Panc1 (cell line): Measurements from ENCODE around the gene IL19. TPM values are rescaled to one million over a fixed set of nuclear protein-coding genes. Genes with fewer than 3 reads are reported as not detected.

Experiments
- ATAC-seq: fragments of 200-7000 bp; cut with Tn5 transposase; 2 replicates; pipeline ENCODE4 v1.9.1; 2020; ENCODE audit warnings: mild to moderate bottlenecking, moderate library complexity
- BruUV-seq: library from RNA; stranded (reverse); fragments of 400-500 nt; replicated peaks from 2 replicates; lab custom pipeline; 2021; lab: Mats Ljungman, UMichigan
- CTCF ChIA-PET: fragments of 300-600 bp; sonication (Branson Sonifier 250); formaldehyde crosslinking; loops from one replicate; lab custom pipeline; 2022; ENCODE audit warnings: antibody characterized with exemption; lab: Charles Lee
- POLR2A ChIA-PET: fragments of 300-600 bp; sonication (Branson Sonifier 250); formaldehyde crosslinking; loops from one replicate; lab custom pipeline; 2022; ENCODE audit warnings: antibody characterized with exemption; lab: Charles Lee
- DNase-seq: peaks from one replicate; pipeline ENCODE4 v3.0.0-alpha.2; 2010; ENCODE audit warnings: low read depth, low spot score
- H3K27ac ChIP-seq: 2 replicates; pipeline ENCODE4 v1.5.1; 2011; ENCODE audit warnings: mild to moderate bottlenecking, low read length, inconsistent platforms
- H3K27me3 ChIP-seq: fragments of 200-500 bp; sonication (Bioruptor generic); 2 replicates; pipeline ENCODE4 v1.6.0; 2014; ENCODE audit warnings: low read length, inconsistent platforms; ENCODE audit not compliant: control insufficient read depth, insufficient read depth
- H3K36me3 ChIP-seq: fragments of 200-500 bp; sonication (Bioruptor generic); 2 replicates; pipeline ENCODE4 v1.5.1; 2014; ENCODE audit warnings: inconsistent platforms, mild to moderate bottlenecking, low read length, moderate library complexity; ENCODE audit not compliant: control insufficient read depth, insufficient read depth
- H3K4me1 ChIP-seq: 2 replicates; pipeline ENCODE4 v1.5.1; 2011; ENCODE audit warnings: inconsistent platforms, mild to moderate bottlenecking, low read length, moderate library complexity; ENCODE audit not compliant: control insufficient read depth, insufficient read depth
- H3K4me3 ChIP-seq, 2 experiments: 2 replicates each; pipeline ENCODE4 v1.5.1; 2011 to 2012; ENCODE audit warnings: low read depth in 2 of 2, low read length in 2 of 2, mild to moderate bottlenecking in 2 of 2, inconsistent platforms in 1 of 2, moderate library complexity in 1 of 2
- H3K9me3 ChIP-seq: fragments of 200-500 bp; sonication (Bioruptor generic); 2 replicates; pipeline ENCODE4 v1.5.1; 2014; ENCODE audit warnings: low read depth, mild to moderate bottlenecking, inconsistent platforms, low read length, moderate library complexity; ENCODE audit not compliant: control insufficient read depth, insufficient read depth
- POLR2AphosphoS5 ChIP-seq: IDR thresholded peaks from 2 replicates; pipeline ENCODE4 v1.6.1; 2012; ENCODE audit warnings: mild to moderate bottlenecking, low read depth, low read length, moderate library complexity
- REST ChIP-seq, 2 experiments: IDR thresholded peaks; 2 replicates each; pipeline ENCODE4 v1.6.1; 2011 to 2012; ENCODE audit warnings: low read depth in 2 of 2, control low read depth in 1 of 2, low read length in 1 of 2, mild to moderate bottlenecking in 1 of 2, moderate library complexity in 1 of 2; ENCODE audit not compliant: insufficient read depth in 1 of 2
- SIN3A ChIP-seq: IDR thresholded peaks from 2 replicates; pipeline ENCODE4 v1.6.1; 2012; ENCODE audit warnings: low read depth, mild to moderate bottlenecking, low read length, moderate library complexity, borderline replicate concordance; ENCODE audit not compliant: insufficient read depth
- TCF7L2 ChIP-seq: IDR thresholded peaks from 2 replicates; pipeline ENCODE4 v1.6.1; 2011; ENCODE audit warnings: mild to moderate bottlenecking, low read depth, low read length, inconsistent platforms
- in situ Hi-C: cut with HindIII; loops from 2 replicates; pipeline ENCODE4 v1.10.0; 2016; ENCODE audit warnings: low sequenced_read_pairs, low pct_unique_long_range_greater_than_20kb
- intact Hi-C: fragments of 100-400 bp; cut with micrococcal nuclease; formaldehyde crosslinking; loops from one replicate; pipeline ENCODE4 v1.10.0; 2022; ENCODE audit not compliant: unreplicated experiment
- total RNA-seq: library from RNA; stranded (reverse); gene quantifications from one replicate; pipeline ENCODE4 v1.2.1, GENCODE V29; 2021; ENCODE audit not compliant: unreplicated experiment
- TF ChIP-seq, protein P1 (sequence below): fragments of 450-650 bp; IDR thresholded peaks from 2 replicates; pipeline ENCODE4 v1.5.1; 2017; ENCODE audit warnings: mild to moderate bottlenecking

IL19 gene
- total RNA-seq, 1 experiment from 2014 or later: not detected

DNA sequence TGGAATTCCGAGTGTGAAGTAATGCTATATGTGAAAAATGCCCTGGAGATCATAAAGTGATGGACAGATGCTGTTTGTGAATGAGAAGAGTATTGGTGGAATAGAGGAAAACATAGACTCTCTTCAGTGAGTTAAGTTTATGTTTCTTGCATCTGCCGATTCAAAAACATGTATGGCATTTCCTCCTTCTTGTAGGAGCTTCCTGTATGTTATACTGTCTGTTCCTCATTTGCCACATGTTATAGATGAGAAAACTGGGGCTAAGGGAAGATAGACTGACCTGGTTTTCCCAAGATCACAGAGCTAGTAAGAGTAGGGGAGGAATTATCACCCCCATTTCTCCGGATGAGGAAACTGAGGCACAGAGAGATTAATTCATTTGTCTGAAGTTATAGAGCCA, 53.8 kb downstream of the IL19 start:
- DNase-seq (no peak), ATAC-seq (no peak)
- Histone ChIP-seq H3K27me3 (peaks cover 6% of the 10 kb centered on the region; the same call in 1 of the 2 replicates), H3K27ac (no peak overlapping the region), H3K36me3 (no peaks in the 10 kb centered on the region), H3K9me3 (no peaks in the 10 kb centered on the region), H3K4me1 (no peaks in the 10 kb centered on the region), H3K4me3 (no peak overlapping the region)
- no TSS peak for BruUV-seq
- TF ChIP-seq SIN3A: no peak
- ChIA-PET CTCF (no interaction called here), POLR2A (no interaction called here)
- intact Hi-C loops: no loop called here
- in situ Hi-C loops: no loop called here

- DNase-seq: no peak
- Histone ChIP-seq H3K4me1 (no peaks in the 10 kb centered on the region), H3K9me3 (no peaks in the 10 kb centered on the region), H3K4me3 (no peak overlapping the region), H3K36me3 (no peaks in the 10 kb centered on the region), H3K27ac (no peak overlapping the region), H3K27me3 (peaks cover 10% of the 10 kb centered on the region)
- BruUV-seq: no TSS peak
- intact Hi-C loops (no loop called here), in situ Hi-C loops (no loop called here)
- TF ChIP-seq SIN3A (no peak), TCF7L2 (no peak), REST (IDR thresholded peaks at IDR 0.05; ENCODE audit: insufficient read depth in 1 of 2, low read depth in 2 of 2, low read length in 1 of 2) (no peak), POLR2AphosphoS5 (no peak)
- TF ChIP-seq, protein P1, sequence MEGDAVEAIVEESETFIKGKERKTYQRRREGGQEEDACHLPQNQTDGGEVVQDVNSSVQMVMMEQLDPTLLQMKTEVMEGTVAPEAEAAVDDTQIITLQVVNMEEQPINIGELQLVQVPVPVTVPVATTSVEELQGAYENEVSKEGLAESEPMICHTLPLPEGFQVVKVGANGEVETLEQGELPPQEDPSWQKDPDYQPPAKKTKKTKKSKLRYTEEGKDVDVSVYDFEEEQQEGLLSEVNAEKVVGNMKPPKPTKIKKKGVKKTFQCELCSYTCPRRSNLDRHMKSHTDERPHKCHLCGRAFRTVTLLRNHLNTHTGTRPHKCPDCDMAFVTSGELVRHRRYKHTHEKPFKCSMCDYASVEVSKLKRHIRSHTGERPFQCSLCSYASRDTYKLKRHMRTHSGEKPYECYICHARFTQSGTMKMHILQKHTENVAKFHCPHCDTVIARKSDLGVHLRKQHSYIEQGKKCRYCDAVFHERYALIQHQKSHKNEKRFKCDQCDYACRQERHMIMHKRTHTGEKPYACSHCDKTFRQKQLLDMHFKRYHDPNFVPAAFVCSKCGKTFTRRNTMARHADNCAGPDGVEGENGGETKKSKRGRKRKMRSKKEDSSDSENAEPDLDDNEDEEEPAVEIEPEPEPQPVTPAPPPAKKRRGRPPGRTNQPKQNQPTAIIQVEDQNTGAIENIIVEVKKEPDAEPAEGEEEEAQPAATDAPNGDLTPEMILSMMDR: no peak
- no peak for ATAC-seq
- ChIA-PET CTCF (no interaction called here), POLR2A (interaction anchor here (0.5 kb wide), 1 partner anchor 163 kb away, joined by 4 read pairs; no protein-coding TSS in a partner anchor)
Observed at GRCh38 chr1:206826394-206826793, 55.8 kb downstream of the IL19 start.

DNA sequence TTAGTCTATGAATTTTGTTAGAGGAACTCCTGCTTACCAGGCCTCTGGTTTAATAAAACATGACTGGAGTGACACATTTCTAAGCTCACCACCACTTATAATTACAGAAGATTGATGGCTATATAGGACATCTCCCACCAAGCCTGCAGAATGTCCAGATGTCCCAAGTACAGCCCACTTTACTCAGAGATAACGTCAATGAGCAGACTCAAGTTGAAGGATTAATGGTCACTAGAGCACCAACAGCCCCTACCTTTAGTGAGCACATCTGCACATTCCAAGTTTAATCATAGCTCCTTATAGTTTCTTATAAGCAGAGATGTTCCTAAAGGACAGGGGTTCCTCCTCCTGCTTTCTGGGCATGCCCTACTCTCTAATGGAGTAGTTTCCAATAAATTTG, 57.5 kb downstream of the IL19 start:
- intact Hi-C loops: no loop called here
- TF ChIP-seq TCF7L2: no peak
- no peak for TF ChIP-seq POLR2AphosphoS5
- no peak for TF ChIP-seq SIN3A
- no peak for TF ChIP-seq REST (IDR thresholded peaks at IDR 0.05; ENCODE audit: insufficient read depth in 1 of 2, low read depth in 2 of 2, low read length in 1 of 2)
- TF ChIP-seq, protein P1: no peak
- in situ Hi-C loops: no loop called here
- H3K27ac ChIP-seq: no peak overlapping the region
- DNase-seq (no peak), ATAC-seq (no peak)
- no TSS peak for BruUV-seq
- H3K9me3 ChIP-seq: no peaks in the 10 kb centered on the region
- ChIA-PET POLR2A (no interaction called here), CTCF (interaction anchor here (0.5 kb wide), 1 partner anchor 83 kb away, joined by 3 read pairs; no protein-coding TSS in a partner anchor)
- H3K4me1 ChIP-seq: no peaks in the 10 kb centered on the region
- no peak overlapping the region for H3K4me3 ChIP-seq
- H3K36me3 ChIP-seq: no peaks in the 10 kb centered on the region
- H3K27me3 ChIP-seq: peaks cover 10% of the 10 kb centered on the region
